ENCODE data around the gene CYCS. TPM values are rescaled to one million over a fixed set of nuclear protein-coding genes. Genes with fewer than 3 reads are reported as not detected.
"Not testable (repeated sequence)": the region's sequence is repeated elsewhere in the genome, so short reads cannot be mapped to it uniquely, and the experiment has no call there.

The CYCS gene
- total RNA-seq, 1 donor from 2014 or later: 72.6 TPM

DNA sequence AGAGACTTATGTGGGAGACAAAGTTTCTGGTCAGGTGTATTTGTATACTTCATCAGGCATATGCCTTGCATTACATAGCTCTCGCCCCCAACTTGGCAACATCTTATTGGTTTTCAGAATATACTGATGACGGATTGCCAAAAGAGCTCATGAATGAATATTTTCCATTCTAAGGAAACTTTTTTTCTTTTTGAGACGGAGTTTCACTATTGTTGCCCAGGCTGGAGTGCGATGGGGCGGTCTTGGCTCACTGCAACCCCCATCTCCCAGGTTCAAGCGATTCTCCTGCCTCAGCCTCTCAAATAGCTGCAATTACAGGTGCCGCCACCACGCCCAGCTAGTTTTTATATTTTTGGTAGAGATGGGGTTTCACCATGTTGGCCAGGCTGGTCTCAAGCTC lies 6.0 kb downstream of the CYCS start:
- DNase-seq (ENCODE audit: low spot score): no peak
- TF ChIP-seq, protein P1, sequence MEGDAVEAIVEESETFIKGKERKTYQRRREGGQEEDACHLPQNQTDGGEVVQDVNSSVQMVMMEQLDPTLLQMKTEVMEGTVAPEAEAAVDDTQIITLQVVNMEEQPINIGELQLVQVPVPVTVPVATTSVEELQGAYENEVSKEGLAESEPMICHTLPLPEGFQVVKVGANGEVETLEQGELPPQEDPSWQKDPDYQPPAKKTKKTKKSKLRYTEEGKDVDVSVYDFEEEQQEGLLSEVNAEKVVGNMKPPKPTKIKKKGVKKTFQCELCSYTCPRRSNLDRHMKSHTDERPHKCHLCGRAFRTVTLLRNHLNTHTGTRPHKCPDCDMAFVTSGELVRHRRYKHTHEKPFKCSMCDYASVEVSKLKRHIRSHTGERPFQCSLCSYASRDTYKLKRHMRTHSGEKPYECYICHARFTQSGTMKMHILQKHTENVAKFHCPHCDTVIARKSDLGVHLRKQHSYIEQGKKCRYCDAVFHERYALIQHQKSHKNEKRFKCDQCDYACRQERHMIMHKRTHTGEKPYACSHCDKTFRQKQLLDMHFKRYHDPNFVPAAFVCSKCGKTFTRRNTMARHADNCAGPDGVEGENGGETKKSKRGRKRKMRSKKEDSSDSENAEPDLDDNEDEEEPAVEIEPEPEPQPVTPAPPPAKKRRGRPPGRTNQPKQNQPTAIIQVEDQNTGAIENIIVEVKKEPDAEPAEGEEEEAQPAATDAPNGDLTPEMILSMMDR (IDR thresholded peaks at IDR 0.05): no peak
- no peak overlapping the region for H3K4me3 Mint-ChIP-seq (ENCODE audit: unreplicated experiment)
- no peaks in the 10 kb centered on the region for H3K27me3 Mint-ChIP-seq (ENCODE audit: low read depth)
- no peak overlapping the region for H3K27ac Mint-ChIP-seq (ENCODE audit: unreplicated experiment)
- H3K4me1 Mint-ChIP-seq (ENCODE audit: low read depth): peaks cover 17% of the 10 kb centered on the region
- peaks cover 19% of the 10 kb centered on the region for H3K36me3 Mint-ChIP-seq (ENCODE audit: low read depth)
- no peaks in the 10 kb centered on the region for H3K9me3 Mint-ChIP-seq (ENCODE audit: low read depth)

DNA sequence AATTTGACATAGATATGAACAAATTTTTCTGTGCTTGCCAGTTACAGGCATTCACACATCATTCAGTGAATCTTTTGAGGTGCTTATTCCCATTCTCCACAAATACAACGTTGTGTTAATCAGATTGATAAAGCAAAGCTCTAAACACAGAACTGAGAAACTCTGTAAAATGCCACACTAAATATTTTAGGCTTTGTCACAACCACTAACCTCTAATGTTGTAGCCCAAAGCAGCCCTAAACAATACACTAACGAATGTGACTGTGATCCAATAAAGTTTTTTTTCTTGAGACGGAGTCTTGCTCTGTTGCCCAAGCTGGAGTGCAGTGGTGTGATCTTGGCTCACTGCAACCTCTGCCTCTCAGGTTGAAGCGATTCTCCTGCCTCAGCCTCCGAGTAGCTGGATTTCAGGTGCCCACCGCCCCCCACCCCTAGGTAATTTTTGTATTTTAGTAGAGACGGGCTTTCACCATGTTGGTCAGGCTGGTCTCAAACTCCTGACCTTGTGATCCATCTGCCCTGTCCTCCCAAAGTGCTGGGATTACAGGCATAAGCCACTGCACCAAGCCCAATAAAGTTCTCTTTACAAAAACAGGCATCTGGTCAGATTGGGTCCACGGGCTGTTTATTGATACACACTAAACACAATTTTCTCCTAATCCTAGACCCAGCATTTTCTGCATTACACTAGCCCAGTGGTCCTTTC lies 6.9 kb downstream of the CYCS start:
- Mint-ChIP-seq H3K27me3 (ENCODE audit: low read depth) (no peaks in the 10 kb centered on the region), H3K36me3 (ENCODE audit: low read depth) (peaks cover 13% of the 10 kb centered on the region), H3K27ac (ENCODE audit: unreplicated experiment) (no peak overlapping the region), H3K4me3 (ENCODE audit: unreplicated experiment) (no peak overlapping the region), H3K4me1 (ENCODE audit: low read depth) (peaks cover 8% of the 10 kb centered on the region), H3K9me3 (ENCODE audit: low read depth) (no peaks in the 10 kb centered on the region)
- no peak for DNase-seq (ENCODE audit: low spot score)
- TF ChIP-seq, protein P1 (IDR thresholded peaks at IDR 0.05): no peak

GRCh38 chr7:25117226-25118047 lies 7.6 kb downstream of the CYCS start:
- TF ChIP-seq, protein P1 (IDR thresholded peaks at IDR 0.05): no peak
- H3K4me1 Mint-ChIP-seq (ENCODE audit: low read depth): peaks cover 6% of the 10 kb centered on the region
- no peak for DNase-seq (ENCODE audit: low spot score)
- H3K36me3 Mint-ChIP-seq (ENCODE audit: low read depth): peaks cover 13% of the 10 kb centered on the region
- no peak overlapping the region for H3K27ac Mint-ChIP-seq (ENCODE audit: unreplicated experiment)
- no peaks in the 10 kb centered on the region for H3K9me3 Mint-ChIP-seq (ENCODE audit: low read depth)
- no peaks in the 10 kb centered on the region for H3K27me3 Mint-ChIP-seq (ENCODE audit: low read depth)
- no peak overlapping the region for H3K4me3 Mint-ChIP-seq (ENCODE audit: unreplicated experiment)

DNA sequence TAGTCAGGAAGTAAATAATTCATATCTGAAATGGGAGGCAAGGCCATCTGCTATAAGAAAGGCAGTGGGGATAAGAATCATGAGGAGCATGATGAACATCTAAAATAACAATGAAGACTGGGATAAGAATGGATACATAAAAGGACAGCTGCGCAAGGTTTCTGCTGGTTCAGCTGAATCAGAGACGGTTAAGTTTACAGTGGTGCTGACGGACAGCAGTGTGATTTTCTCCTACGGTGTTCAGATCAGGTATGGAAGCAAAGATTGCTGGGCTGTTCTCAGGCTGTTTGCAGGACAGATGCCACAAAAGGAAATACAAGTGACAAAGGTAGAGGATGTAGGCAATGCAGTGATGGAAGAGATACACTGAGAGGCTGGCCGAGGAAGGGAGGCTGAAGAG lies 8.4 kb downstream of the CYCS start:
- Mint-ChIP-seq H3K4me3 (ENCODE audit: unreplicated experiment) (no peak overlapping the region), H3K36me3 (ENCODE audit: low read depth) (peaks cover 5% of the 10 kb centered on the region), H3K9me3 (ENCODE audit: low read depth) (no peaks in the 10 kb centered on the region), H3K4me1 (ENCODE audit: low read depth) (no peaks in the 10 kb centered on the region), H3K27me3 (ENCODE audit: low read depth) (no peaks in the 10 kb centered on the region), H3K27ac (ENCODE audit: unreplicated experiment) (no peak overlapping the region)
- DNase-seq (ENCODE audit: low spot score): no peak
- TF ChIP-seq, protein P1 (IDR thresholded peaks at IDR 0.05): no peak

DNA sequence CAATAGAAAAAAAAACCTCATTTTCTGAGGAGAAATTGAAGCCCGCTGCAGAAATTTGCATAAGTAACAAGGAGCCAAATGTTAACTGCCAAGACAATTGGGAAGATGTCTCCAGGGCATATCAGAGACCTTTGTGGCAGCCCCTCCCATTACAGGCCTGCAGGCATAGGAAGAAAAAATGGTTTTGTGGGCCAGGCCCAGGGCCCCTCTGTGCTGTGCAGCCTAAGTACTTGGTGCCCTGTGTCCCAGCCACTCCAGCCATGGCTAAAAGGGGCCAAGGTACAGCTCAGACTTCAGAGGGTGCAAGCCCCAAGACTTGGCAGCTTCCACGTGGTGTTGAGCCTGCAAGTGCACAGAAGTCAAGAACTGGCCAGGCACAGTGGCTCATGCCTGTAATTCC lies 14.5 kb downstream of the CYCS start:
- DNase-seq (ENCODE audit: low spot score); H3K27ac Mint-ChIP-seq (ENCODE audit: unreplicated experiment); H3K4me1 Mint-ChIP-seq (ENCODE audit: low read depth); H3K27me3 Mint-ChIP-seq (ENCODE audit: low read depth); H3K9me3 Mint-ChIP-seq (ENCODE audit: low read depth); H3K4me3 Mint-ChIP-seq (ENCODE audit: unreplicated experiment); H3K36me3 Mint-ChIP-seq (ENCODE audit: low read depth): not testable (repeated sequence)
